Measurements from ENCODE around the gene KIR2DL3.
"Not testable (repeated sequence)": the region's sequence is repeated elsewhere in the genome, so short reads cannot be mapped to it uniquely, and the experiment has no call there.

- not testable (repeated sequence) for TF ChIP-seq GATA1 (IDR thresholded peaks at IDR 0.05; ENCODE audit: low read depth, low read length); POLR2A (IDR thresholded peaks at IDR 0.05; ENCODE audit: low read length)
These were observed 39.5 kb downstream of the KIR2DL3 start for GRCh38 chr19:54777851-54778250.

Measured in erythroblast (primary cell).